Uterus (tissue), 4 donors: ENCODE data around the gene LGALS4. TPM values are rescaled to one million over a fixed set of nuclear protein-coding genes. Genes with fewer than 3 reads are reported as not detected.
A peak's percentile ranks its signal among the peaks of the same experiment; 100 is the strongest.
"Not testable (repeated sequence)": the region's sequence is repeated elsewhere in the genome, so short reads cannot be mapped to it uniquely, and the experiment has no call there.

ENCODE experiments used
- DNase-seq, 2 donors: peaks; one replicate each; pipeline ENCODE4 v3.0.0-alpha.2; 2019 to 2020
- H3K27ac ChIP-seq, 2 donors: fragments of 200-600 bp; sonication (generic); 1 replicate in 1 of 2; 2 replicates in 1 of 2; pipeline ENCODE4 v1.5.1; 2016 to 2018
- H3K27me3 ChIP-seq, 2 donors: fragments of 200-600 bp; sonication (generic); one replicate each; pipeline ENCODE4 v1.5.1; 2018 to 2019; ENCODE audit warnings: control low read depth in 1 of 2
- H3K36me3 ChIP-seq, 2 donors: fragments of 200-600 bp; sonication (generic); one replicate each; pipeline ENCODE4 v1.5.1; 2019; ENCODE audit warnings: control low read depth in 1 of 2
- H3K4me1 ChIP-seq, 2 donors: fragments of 200-600 bp; sonication (generic); one replicate each; pipeline ENCODE4 v1.5.1; 2018 to 2019; ENCODE audit warnings: control low read depth in 1 of 2
- H3K4me3 ChIP-seq, 2 donors: fragments of 200-600 bp; sonication (generic); 1 replicate in 1 of 2; 2 replicates in 1 of 2; pipeline ENCODE4 v1.5.1; 2018 to 2019; ENCODE audit warnings: mild to moderate bottlenecking in 1 of 2
- H3K9me3 ChIP-seq, 2 donors: fragments of 200-600 bp; sonication (generic); one replicate each; pipeline ENCODE4 v1.5.1; 2019; ENCODE audit warnings: control low read depth in 1 of 2
- POLR2A ChIP-seq, 2 donors: fragments of 450-650 bp; IDR thresholded peaks; one replicate each; pipeline ENCODE4 v1.6.1; 2016; ENCODE audit warnings: antibody characterized with exemption in 2 of 2, mild to moderate bottlenecking in 1 of 2, moderate library complexity in 1 of 2
- intact Hi-C: fragments of 100-400 bp; cut with DNase I; formaldehyde crosslinking; loops from one replicate; pipeline ENCODE4 v1.15.1; 2023; ENCODE audit warnings: low total_unique reads
- total RNA-seq, 4 donors: library from RNA; depleted of rRNA in 3 of 4; stranded (reverse); fragments of >200 nt in 3 of 4; gene quantifications; one replicate each; pipeline versions ENCODE4 v1.1.0 to v1.2.4, GENCODE V29; 2014 to 2023
- TF ChIP-seq, protein P1 (sequence below), 4 experiments: fragments of 200-600 bp in 2 of 4; fragments of 450-650 bp in 2 of 4; sonication (generic) in 2 of 4; IDR thresholded peaks; one replicate each; pipeline ENCODE4 v1.5.1; 2016 to 2019; ENCODE audit warnings: antibody characterized with exemption in 4 of 4, mild to moderate bottlenecking in 2 of 4, moderate library complexity in 1 of 4
- donor health status: DM: yes; HTN: yes; CAD: no.

Gene LGALS4
- total RNA-seq, 4 donors from 2014 or later, result 0.51 to 4.7 (median 3.6) TPM; not detected in 1

DNA sequence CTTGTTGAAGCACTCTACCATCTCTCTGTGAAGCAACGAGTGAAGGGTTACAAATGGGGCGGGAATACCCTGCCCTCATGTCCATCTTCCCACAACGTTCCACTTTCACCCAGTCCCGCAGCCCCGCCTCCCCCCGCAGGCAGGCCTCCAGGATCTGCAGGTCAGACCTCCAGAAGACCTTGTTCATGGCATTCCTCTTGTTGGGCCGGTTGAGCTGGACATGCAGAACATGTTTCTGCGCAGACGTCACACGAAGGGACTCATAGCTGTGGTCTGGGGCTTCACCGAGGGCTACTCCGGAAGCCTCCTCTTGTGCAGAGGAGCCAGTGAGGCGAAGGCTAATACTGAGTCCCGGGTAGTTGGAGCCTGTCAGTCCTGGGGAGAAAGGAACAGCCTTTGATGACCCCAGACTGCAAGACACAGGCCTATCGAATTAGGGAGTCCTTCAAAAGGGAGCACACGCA, 18.4 kb upstream of the LGALS4 start:
- H3K4me3 ChIP-seq, result peak overlapping the region; percentile 59 to 78
- H3K36me3 ChIP-seq, result no peaks in the 10 kb centered on the region
- peak overlapping the region; percentile 88 to 90 for H3K27ac ChIP-seq
- no peak for TF ChIP-seq POLR2A (IDR thresholded peaks at IDR 0.05)
- TF ChIP-seq, protein P1, sequence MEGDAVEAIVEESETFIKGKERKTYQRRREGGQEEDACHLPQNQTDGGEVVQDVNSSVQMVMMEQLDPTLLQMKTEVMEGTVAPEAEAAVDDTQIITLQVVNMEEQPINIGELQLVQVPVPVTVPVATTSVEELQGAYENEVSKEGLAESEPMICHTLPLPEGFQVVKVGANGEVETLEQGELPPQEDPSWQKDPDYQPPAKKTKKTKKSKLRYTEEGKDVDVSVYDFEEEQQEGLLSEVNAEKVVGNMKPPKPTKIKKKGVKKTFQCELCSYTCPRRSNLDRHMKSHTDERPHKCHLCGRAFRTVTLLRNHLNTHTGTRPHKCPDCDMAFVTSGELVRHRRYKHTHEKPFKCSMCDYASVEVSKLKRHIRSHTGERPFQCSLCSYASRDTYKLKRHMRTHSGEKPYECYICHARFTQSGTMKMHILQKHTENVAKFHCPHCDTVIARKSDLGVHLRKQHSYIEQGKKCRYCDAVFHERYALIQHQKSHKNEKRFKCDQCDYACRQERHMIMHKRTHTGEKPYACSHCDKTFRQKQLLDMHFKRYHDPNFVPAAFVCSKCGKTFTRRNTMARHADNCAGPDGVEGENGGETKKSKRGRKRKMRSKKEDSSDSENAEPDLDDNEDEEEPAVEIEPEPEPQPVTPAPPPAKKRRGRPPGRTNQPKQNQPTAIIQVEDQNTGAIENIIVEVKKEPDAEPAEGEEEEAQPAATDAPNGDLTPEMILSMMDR (IDR thresholded peaks at IDR 0.05), result no peak
- DNase-seq, result peak; percentile 63 to 69
- H3K4me1 ChIP-seq, result no peaks in the 10 kb centered on the region
- H3K27me3 ChIP-seq, result no peaks in the 10 kb centered on the region
- H3K9me3 ChIP-seq, result no peaks in the 10 kb centered on the region
- intact Hi-C loops, result no loop called here

DNA sequence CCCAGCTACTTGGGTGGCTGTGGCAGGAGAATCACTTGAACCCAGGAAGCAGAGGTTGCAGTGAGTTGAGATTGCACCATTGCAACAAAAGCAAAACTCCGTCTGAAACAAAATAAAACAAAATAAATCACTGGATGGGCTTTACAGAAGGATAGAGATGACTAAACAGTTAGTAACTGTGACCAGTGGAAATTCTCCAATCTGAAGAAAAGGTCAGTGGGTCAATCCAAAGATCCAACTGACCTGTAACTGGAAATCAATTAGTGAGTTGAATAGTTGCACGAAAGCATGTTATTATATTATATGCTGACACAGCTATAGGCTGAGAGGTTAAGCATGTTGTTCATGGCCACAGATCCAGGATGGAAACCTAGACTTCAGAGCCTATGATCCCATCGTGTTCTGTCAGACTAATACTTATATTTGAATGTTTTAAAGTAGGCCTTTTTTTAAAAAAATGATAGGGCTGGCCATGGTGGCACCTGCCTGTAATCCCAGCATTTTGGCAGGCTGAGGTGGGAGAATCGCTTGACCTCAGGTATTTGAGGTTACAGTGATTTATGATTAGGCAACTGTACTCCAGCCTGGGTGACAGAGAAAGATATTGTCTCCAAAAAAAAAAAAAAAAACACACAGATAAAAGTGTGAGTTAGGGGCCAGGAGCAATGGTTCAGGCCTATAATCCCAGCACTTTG, 17.4 kb upstream of the LGALS4 start:
- Histone ChIP-seq H3K27ac (peak overlapping the region; percentile 88 to 90), H3K36me3 (no peaks in the 10 kb centered on the region), H3K4me3 (no peak overlapping the region), H3K27me3 (no peaks in the 10 kb centered on the region), H3K9me3 (no peaks in the 10 kb centered on the region), H3K4me1 (no peaks in the 10 kb centered on the region)
- DNase-seq, result no peak
- TF ChIP-seq, protein P1 (IDR thresholded peaks at IDR 0.05), result no peak
- no peak for TF ChIP-seq POLR2A (IDR thresholded peaks at IDR 0.05)
- intact Hi-C loops, result no loop called here

DNA sequence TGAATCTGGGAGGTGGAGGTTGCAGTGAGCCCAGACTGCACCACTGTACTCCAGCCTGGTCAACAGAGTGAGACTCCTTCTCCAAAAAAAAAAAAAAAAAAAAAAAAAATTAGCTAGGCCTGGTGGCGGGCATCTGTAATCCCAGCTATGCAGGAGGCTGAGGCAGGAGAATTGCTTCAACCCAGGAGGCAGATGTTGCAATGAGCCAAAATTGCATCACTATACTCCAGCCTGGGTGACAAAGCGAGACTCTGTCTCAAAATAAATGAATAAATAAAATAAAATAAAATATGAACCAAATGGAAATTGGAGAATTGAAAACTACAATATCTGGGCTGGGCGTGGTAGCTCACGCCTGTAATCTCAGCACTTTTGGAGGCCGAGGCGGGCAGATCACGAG, 16.5 kb upstream of the LGALS4 start:
- H3K4me1 ChIP-seq, DNase-seq, intact Hi-C loops, H3K27ac ChIP-seq, H3K27me3 ChIP-seq, H3K4me3 ChIP-seq, H3K36me3 ChIP-seq, H3K9me3 ChIP-seq: not testable (repeated sequence)

DNA sequence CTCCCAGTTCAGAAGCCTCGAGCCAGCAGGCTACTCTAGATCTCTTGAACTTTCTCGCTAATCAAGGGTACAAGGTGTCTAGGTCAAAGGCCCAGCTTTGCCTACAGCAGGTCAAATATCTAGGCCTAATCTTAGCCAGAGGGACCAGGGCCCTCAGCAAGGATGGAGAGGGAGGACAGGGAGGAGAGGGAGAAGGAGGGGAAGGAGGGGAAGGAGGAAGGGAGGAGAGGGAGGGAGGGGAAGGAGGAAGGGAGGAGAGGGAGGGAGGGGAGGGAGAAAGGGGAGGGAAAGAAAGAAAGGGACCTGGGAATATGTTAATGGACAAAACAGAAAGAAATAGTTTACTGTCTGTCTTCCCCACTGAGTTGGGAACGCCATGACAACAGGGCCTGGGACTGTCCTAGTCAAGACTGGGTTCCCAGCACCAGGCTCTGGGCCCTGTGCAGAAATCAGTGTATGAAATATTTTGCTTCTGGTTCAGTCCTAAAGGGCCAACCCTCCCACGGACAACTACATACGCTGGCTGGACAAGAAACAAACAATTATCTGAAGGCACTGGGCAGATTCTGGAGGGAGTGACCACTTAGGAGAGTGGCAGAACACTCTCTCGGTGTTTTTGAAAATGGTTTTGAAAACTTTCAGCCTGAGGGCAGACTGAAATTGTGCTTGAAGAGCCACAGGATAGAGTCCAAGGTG, 14.3 kb upstream of the LGALS4 start:
- Histone ChIP-seq H3K36me3 (no peaks in the 10 kb centered on the region), H3K4me3 (no peak overlapping the region), H3K27me3 (no peaks in the 10 kb centered on the region), H3K27ac (no peak overlapping the region), H3K9me3 (no peaks in the 10 kb centered on the region), H3K4me1 (no peaks in the 10 kb centered on the region)
- TF ChIP-seq, protein P1 (IDR thresholded peaks at IDR 0.05), result no peak
- TF ChIP-seq POLR2A (IDR thresholded peaks at IDR 0.05), result no peak
- intact Hi-C loops, result no loop called here
- DNase-seq, result no peak

DNA sequence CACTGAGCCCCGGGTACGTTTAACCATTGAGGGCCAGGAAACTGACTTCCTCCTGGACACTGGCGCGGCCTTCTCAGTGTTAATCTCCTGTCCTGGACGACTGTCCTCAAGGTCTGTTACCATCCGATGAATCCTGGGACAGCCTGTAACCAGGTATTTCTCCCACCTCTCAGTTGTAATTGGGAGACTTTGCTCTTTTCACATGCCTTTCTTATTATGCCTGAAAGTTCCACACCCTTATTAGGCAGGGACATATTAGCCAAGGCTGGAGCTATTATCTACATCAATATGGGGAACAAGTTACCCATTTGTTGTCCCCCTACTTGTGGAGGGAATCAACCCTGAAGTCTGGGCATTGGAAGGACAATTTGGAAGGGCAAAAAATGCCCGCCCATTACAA, 13.2 kb upstream of the LGALS4 start:
- intact Hi-C loops, H3K36me3 ChIP-seq, DNase-seq: not testable (repeated sequence)

DNA sequence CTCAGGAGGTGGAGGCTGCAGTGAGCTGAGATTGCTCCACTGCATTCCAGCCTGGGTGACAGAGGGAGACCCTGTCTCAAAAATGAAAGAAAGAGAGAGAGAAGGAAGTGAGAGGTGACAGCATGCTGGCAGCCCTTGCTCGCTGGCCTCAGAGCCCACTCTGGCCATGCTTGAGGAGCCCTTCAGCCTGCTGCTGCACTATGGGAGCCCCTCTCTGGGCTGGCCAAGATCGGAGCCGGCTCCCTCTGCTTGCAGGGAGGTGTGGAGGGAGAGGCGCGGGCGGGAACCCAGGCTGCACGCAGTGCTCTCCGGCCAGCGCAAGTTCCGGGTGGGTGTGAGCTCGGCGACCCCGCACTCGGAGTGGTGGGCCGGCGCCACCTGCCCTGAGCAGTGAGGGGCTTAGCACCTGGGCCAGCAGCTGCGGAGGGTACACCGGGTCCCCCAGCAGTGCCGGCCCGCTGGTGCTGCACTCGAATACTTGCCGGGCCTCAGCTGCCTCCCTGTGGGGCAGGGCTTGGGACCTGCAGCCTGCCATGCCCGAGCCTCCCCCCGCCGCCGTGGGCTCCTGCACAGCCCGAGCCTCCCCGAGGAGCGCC, 8.6 kb upstream of the LGALS4 start:
- H3K36me3 ChIP-seq, intact Hi-C loops, H3K4me3 ChIP-seq, H3K9me3 ChIP-seq, H3K27ac ChIP-seq, DNase-seq, H3K4me1 ChIP-seq, H3K27me3 ChIP-seq: not testable (repeated sequence)

More for the DNA sequence above, 13.2 kb upstream of the LGALS4 start:
- not testable (repeated sequence) for H3K9me3 ChIP-seq, H3K27ac ChIP-seq, H3K27me3 ChIP-seq, H3K4me3 ChIP-seq, H3K4me1 ChIP-seq
